ENCODE results near the gene NFATC1.

NFATC1 gene

DNA sequence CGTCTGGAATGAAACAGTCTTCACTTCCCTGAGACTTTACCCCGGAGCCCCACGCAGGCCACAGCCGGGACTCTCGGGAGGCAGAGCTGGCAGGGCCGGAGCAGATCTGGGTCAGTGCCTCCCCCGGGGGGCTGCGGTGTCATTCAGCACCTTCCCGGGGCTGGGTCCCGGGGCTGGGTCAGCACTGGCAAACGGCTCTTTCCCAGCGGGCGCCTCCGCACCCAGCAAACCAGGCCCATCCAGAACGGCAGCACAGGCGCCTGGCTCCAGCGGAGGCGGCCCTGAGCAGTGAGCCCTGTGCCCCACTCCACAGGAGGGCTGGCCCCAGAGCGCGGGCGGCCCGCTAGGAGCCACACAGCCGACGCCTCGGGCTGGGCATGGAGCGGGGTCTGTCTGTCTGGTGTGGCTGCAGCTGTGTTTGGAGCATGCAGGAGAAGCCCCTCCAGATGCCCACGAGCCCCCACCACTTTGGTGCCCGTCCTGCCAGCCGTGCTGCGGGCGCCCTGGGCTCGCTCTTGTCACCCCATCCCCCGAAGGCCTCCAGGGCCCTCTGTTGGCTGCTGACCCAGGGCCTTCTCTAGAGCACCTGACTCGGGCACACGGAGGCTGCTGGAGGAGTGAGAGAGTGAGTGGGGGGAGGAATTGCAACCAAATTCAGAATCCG lies 151.8 kb downstream of the NFATC1 start:
- H3K4me3 ChIP-seq (ENCODE audit: low read depth, low read length): no peak overlapping the region

GRCh38 chr18:79548077-79548450 lies 152.3 kb downstream of the NFATC1 start:
- H3K4me3 ChIP-seq (ENCODE audit: low read depth, low read length): no peak overlapping the region

DNA sequence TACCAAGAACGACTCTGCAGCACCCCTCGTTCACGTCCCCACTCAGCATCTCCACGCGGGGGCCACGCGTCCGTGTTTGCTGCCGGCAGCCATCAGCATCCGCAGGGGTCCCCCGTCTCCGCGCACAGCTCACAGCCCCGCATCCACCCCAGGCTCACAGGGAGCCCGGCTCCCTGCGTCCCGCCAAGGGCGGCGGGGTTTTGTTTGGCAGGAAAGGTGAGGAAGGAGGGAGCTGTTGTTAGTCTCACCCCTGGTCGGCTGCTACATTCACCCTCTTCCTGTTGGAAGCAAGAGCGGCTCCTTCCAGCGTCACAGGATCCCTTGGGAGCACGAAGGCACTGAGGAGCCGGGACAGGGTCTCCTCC lies 152.9 kb downstream of the NFATC1 start:
- no peak overlapping the region for H3K4me3 ChIP-seq (ENCODE audit: low read depth, low read length)

DNA sequence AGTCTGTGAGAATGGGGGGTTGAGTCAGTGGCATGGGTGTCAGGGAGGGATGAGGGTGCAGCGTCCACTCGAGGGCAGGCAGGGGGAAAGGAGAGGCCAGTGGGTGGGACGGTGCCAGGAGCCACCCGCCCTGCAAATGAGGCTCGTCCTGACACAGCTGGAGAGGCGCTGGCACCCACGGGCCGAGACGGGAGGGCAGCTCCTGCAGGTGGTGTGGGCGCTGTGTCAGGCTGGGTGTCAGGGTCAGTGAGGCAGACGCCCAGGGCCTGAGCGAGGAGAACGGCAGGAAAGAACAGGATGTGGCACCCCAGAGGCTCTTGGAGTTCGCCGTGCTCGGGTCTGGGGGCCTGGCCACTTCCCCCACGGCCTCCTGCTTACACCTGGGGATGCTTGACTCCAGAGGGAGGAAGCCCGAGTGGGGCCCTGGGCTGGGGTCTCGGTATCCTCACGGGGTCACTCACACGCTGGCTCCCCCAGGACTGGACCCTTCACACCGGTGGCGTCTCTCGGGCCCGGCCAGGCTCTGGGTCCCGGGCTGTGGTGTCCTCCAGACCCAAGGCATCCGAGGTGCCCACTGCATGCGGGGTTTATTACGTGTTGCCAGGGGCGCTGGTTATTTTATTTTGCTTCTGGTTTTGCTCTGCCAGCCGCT lies 153.4 kb downstream of the NFATC1 start:
- H3K4me3 ChIP-seq (ENCODE audit: low read depth, low read length): no peak overlapping the region

GRCh38 chr18:79549638-79550000 lies 153.9 kb downstream of the NFATC1 start:
- H3K4me3 ChIP-seq (ENCODE audit: low read depth, low read length): no peak overlapping the region

- no peak overlapping the region for H3K4me3 ChIP-seq (ENCODE audit: low read depth, low read length)
Measured at GRCh38 chr18:79552140-79552631, 156.5 kb downstream of the NFATC1 start.

DNA sequence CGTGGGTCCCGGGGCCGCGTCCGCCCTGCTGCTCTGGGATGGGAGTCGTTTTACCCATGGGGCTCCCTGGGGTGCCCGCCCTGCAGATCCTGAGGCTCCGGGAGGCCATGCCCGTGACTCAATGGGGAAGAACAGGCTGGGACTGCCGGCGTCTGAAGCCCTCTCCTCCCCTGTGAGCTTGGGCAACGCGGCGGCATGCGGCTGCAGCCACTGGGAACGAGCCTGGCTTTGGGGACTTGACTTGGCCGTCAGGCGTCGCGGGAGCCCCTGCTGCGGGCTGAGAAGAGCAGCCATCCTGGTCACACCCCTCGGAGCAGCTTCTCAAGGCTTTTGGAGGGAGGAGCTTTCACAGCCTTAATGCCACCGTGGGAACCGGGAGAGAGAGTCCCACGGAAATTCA lies 157.0 kb downstream of the NFATC1 start:
- H3K4me3 ChIP-seq (ENCODE audit: low read depth, low read length): no peak overlapping the region

DNA sequence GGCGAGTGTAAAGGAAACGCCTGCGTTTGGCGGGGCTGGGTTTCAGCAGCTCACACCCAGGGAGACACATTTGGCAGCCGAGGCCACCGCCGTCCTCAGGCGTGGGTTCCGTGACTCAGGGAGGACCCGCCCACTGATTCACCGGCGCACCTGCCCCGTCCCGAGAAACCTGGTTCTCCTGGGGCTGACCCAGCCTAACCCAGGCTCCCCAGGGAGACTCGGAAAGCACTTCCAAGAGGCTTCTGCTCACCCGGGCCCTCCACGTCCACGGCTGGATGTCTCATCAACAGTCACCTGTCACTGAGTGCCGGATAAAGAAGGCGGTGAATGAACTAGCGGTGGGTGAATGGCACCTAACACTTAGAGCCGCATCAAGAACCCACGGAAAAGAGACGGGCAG lies 157.4 kb downstream of the NFATC1 start:
- no peak overlapping the region for H3K4me3 ChIP-seq (ENCODE audit: low read depth, low read length)

GRCh38 chr18:79553696-79554095 lies 158.0 kb downstream of the NFATC1 start:
- H3K4me3 ChIP-seq (ENCODE audit: low read depth, low read length): no peak overlapping the region

GRCh38 chr18:79554321-79554720 lies 158.6 kb downstream of the NFATC1 start:
- H3K4me3 ChIP-seq (ENCODE audit: low read depth, low read length): no peak overlapping the region

DNA sequence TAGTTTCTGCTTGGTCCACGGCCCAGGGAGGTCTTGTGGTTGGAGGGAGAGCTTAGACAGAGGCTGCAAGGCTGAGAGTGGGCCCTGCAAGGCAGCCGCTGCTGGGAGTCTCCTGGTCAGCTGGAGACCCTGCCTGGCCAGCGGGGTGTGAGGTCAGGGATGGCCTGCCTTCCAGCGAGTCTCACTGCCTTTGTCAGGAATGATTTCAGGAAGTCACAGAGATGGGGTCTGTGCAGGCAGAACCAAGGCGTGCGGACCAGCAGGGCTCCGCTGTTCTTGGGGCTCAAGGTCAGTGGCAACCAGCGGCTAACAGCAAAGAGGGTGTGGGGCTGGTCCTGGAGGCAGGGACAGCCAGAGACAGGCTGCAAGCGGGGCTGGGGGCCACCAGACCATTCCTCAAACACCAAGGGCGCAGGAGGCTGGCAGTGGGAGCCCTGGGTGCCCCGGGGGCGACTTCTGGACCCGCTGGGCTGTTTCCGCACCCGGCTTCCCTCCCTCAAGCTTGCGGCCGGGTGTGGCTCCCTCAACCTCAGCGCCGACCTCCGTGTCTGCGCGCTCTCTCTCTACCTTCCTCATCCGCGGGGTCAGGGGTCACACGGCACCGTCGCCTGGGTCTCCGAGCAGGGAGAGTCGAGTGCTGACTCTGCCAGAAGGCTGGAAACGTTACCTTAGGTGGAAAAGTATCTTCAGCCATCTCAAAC lies 159.4 kb downstream of the NFATC1 start:
- H3K4me3 ChIP-seq (ENCODE audit: low read depth, low read length): no peak overlapping the region

DNA sequence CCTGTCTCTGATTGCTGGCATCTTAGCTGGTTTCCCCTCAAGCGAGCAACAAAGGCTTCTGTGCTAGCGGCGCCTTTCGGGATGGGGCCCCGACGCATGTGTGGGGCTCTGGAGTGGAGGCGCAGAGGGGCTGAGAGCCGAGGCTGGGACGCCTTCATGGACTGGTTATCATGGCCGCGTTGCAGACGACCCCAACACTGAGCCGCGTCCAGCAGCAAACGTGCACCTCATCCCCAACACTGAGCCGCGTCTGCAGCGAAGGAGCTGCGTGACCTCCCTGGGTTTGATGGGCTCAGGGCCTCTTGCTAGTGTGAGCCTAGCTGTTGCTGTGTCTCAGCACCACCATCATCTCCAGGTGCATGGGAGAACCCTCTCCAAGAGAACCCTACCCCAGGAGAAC lies 160.2 kb downstream of the NFATC1 start:
- H3K4me3 ChIP-seq (ENCODE audit: low read depth, low read length): no peak overlapping the region

DNA sequence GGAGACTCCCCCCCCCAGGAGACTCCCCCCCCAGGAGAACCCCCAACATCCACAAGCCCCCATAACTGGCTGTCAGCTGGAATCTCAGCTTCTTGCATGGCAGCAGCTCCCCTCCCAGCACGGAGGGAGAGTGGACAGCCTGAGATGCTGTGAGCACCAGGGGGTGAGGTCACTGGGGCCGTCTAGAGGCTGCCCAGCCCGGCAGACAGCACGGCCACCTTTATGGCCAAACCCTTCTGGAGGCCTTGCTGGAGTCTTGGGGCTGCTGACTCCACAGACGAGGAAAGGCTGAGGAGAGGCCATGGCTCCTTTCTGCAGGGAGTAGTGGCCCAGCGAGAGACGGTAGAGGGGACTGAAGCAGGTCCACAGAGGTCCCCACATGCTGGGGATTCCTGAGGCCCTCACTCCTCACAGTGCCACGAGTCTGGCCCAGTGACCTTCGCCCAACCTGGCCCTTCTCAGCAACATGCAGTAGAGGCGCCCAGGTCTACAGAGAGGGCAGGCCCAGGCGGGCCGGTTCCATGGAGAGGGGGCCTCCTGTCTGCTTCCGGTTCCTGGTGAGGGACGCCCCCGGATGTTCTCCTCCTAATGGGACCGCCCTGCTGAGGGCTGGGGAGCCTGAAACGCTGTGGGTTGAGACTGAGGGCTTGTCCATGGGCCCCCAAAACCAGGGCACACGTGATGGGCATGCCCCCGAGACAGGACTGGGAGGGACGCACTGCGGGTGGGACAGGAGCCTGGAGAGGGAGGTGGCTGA lies 161.3 kb downstream of the NFATC1 start:
- no peak overlapping the region for H3K4me3 ChIP-seq (ENCODE audit: low read depth, low read length)

GRCh38 chr18:79558196-79558932 lies 162.6 kb downstream of the NFATC1 start:
- no peak overlapping the region for H3K4me3 ChIP-seq (ENCODE audit: low read depth, low read length)

GRCh38 chr18:79558933-79559416 lies 163.2 kb downstream of the NFATC1 start:
- H3K4me3 ChIP-seq (ENCODE audit: low read depth, low read length): no peak overlapping the region

- no peak overlapping the region for H3K4me3 ChIP-seq (ENCODE audit: low read depth, low read length)
Measured at GRCh38 chr18:79559436-79559835, 163.7 kb downstream of the NFATC1 start.

- H3K4me3 ChIP-seq (ENCODE audit: low read depth, low read length): no peak overlapping the region
Measured at GRCh38 chr18:79560042-79560860, 164.5 kb downstream of the NFATC1 start.

DNA sequence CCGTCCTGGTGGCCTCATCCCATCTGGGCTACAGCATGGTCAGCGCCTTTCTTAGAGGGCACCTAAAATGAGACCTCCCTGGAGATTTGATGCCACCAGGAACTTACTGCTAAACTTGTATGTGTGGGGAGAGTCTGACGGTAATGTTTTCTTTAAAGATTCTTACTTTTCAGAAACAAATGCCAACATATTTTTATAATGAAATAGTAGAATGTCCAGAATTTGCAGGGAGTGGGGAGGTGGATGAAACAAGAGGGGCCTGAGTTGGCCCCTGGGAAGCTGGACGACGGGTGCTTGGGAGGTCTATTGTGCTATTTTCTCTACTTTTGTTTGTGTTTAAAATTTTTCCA lies 165.1 kb downstream of the NFATC1 start:
- no peak overlapping the region for H3K4me3 ChIP-seq (ENCODE audit: low read depth, low read length)

DNA sequence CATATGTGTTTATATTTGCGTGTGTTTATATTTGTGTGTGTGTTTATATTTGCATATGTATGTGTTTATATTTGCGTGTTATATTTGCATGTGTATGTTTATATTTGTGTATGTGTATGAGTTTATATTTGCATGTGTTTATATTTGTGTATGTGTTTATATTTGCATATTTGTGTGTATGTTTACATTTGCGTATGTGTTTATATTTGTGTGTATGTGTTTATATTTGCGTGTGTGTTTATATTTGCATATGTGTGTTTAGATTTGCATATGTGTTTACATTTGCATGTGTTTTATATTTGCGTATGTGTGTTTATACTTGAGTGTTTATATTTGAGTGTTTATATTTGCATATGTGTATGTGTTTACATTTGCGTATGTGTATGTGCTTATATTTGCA lies 168.2 kb downstream of the NFATC1 start:
- H3K4me3 ChIP-seq (ENCODE audit: low read depth, low read length): no peak overlapping the region

GRCh38 chr18:79564441-79564840 lies 168.7 kb downstream of the NFATC1 start:
- no peak overlapping the region for H3K4me3 ChIP-seq (ENCODE audit: low read depth, low read length)

Data from iPS-11a (cell line).